Measurements from ENCODE around the gene LBR. TPM values are rescaled to one million over a fixed set of nuclear protein-coding genes. Genes with fewer than 3 reads are reported as not detected.

Gene LBR
- 25.3 and 30.4 TPM in 2 replicates for total RNA-seq

- Histone ChIP-seq H3K4me2 (ENCODE audit: insufficient read depth, low read length) (peak within 1 kb of the TSS; percentile 94), H3K9me3 (ENCODE audit: low read depth, low read length) (no peaks in the 10 kb centered on the region), H3K27me3 (ENCODE audit: insufficient read depth, low read length) (no peaks in the 10 kb centered on the region), H2AFZ (ENCODE audit: low read length) (peak within 1 kb of the TSS; percentile 82), H4K20me1 (ENCODE audit: insufficient read depth, low read length) (peaks cover 10% of the 10 kb centered on the region), H3K27ac (ENCODE audit: low read depth, low read length) (peak within 1 kb of the TSS; percentile 95), H3K4me1 (ENCODE audit: insufficient read depth, low read length) (peaks cover 47% of the 10 kb centered on the region), H3K4me3 (ENCODE audit: insufficient read depth, low read length) (peak within 1 kb of the TSS; percentile 91), H3K36me3 (ENCODE audit: insufficient read depth, low read length) (no peaks in the 10 kb centered on the region), H3K79me2 (ENCODE audit: insufficient read depth, low read length) (peaks cover 54% of the 10 kb centered on the region)
- TF ChIP-seq CTCF (IDR thresholded peaks at IDR 0.05; ENCODE audit: extremely low read depth, low read depth, low read length), result no peak
- DNase-seq (ENCODE audit: insufficient read length, low spot score, missing footprints), result peak; percentile 83
Observed at GRCh38 chr1:225427235-225428067, at the start of gene LBR. Gene LBR (minus strand): TSS chr1:225428038. CDS start chr1:225424075, 3,963 bp downstream.

GRCh38 chr1:225477296-225477911 is 49.6 kb upstream of the LBR start:
- no peak for TF ChIP-seq CTCF (IDR thresholded peaks at IDR 0.05; ENCODE audit: extremely low read depth, low read depth, low read length)
- no peaks in the 10 kb centered on the region for H3K79me2 ChIP-seq (ENCODE audit: insufficient read depth, low read length)
- H2AFZ ChIP-seq (ENCODE audit: low read length), result no peak overlapping the region
- H3K36me3 ChIP-seq (ENCODE audit: insufficient read depth, low read length), result no peaks in the 10 kb centered on the region
- H3K27me3 ChIP-seq (ENCODE audit: insufficient read depth, low read length), result no peaks in the 10 kb centered on the region
- no peak overlapping the region for H3K4me2 ChIP-seq (ENCODE audit: insufficient read depth, low read length)
- no peaks in the 10 kb centered on the region for H4K20me1 ChIP-seq (ENCODE audit: insufficient read depth, low read length)
- DNase-seq (ENCODE audit: insufficient read length, low spot score, missing footprints), result peak; percentile 85
- H3K27ac ChIP-seq (ENCODE audit: low read depth, low read length), result no peak overlapping the region
- H3K4me1 ChIP-seq (ENCODE audit: insufficient read depth, low read length), result peaks cover 6% of the 10 kb centered on the region
- H3K4me3 ChIP-seq (ENCODE audit: insufficient read depth, low read length), result no peak overlapping the region
- H3K9me3 ChIP-seq (ENCODE audit: low read depth, low read length), result no peaks in the 10 kb centered on the region

GRCh38 chr1:225476538-225476988 is 48.7 kb upstream of the LBR start:
- H3K27ac ChIP-seq (ENCODE audit: low read depth, low read length), result no peak overlapping the region
- no peaks in the 10 kb centered on the region for H4K20me1 ChIP-seq (ENCODE audit: insufficient read depth, low read length)
- H3K36me3 ChIP-seq (ENCODE audit: insufficient read depth, low read length), result no peaks in the 10 kb centered on the region
- H3K27me3 ChIP-seq (ENCODE audit: insufficient read depth, low read length), result no peaks in the 10 kb centered on the region
- H2AFZ ChIP-seq (ENCODE audit: low read length), result no peak overlapping the region
- no peaks in the 10 kb centered on the region for H3K79me2 ChIP-seq (ENCODE audit: insufficient read depth, low read length)
- H3K9me3 ChIP-seq (ENCODE audit: low read depth, low read length), result no peaks in the 10 kb centered on the region
- peak; percentile 48 for DNase-seq (ENCODE audit: insufficient read length, low spot score, missing footprints)
- H3K4me3 ChIP-seq (ENCODE audit: insufficient read depth, low read length), result no peak overlapping the region
- H3K4me2 ChIP-seq (ENCODE audit: insufficient read depth, low read length), result no peak overlapping the region
- no peak for TF ChIP-seq CTCF (IDR thresholded peaks at IDR 0.05; ENCODE audit: extremely low read depth, low read depth, low read length)
- peaks cover 3% of the 10 kb centered on the region for H3K4me1 ChIP-seq (ENCODE audit: insufficient read depth, low read length)

GRCh38 chr1:225476100-225476511 is 48.3 kb upstream of the LBR start:
- Histone ChIP-seq H3K4me3 (ENCODE audit: insufficient read depth, low read length) (no peak overlapping the region), H3K79me2 (ENCODE audit: insufficient read depth, low read length) (no peaks in the 10 kb centered on the region), H3K27ac (ENCODE audit: low read depth, low read length) (no peak overlapping the region), H3K27me3 (ENCODE audit: insufficient read depth, low read length) (no peaks in the 10 kb centered on the region), H3K4me2 (ENCODE audit: insufficient read depth, low read length) (no peak overlapping the region), H3K4me1 (ENCODE audit: insufficient read depth, low read length) (peaks cover 3% of the 10 kb centered on the region), H3K9me3 (ENCODE audit: low read depth, low read length) (no peaks in the 10 kb centered on the region), H2AFZ (ENCODE audit: low read length) (no peak overlapping the region), H3K36me3 (ENCODE audit: insufficient read depth, low read length) (no peaks in the 10 kb centered on the region), H4K20me1 (ENCODE audit: insufficient read depth, low read length) (no peaks in the 10 kb centered on the region)
- no peak for TF ChIP-seq CTCF (IDR thresholded peaks at IDR 0.05; ENCODE audit: extremely low read depth, low read depth, low read length)
- peak; percentile 54 for DNase-seq (ENCODE audit: insufficient read length, low spot score, missing footprints)

Measured in osteoblast (primary cell).